ENCODE results near the gene SNURF.
A peak's percentile ranks its signal among the peaks of the same experiment; 100 is the strongest.
"Not testable (repeated sequence)": the region's sequence is repeated elsewhere in the genome, so short reads cannot be mapped to it uniquely, and the experiment has no call there.

The SNURF gene

GRCh38 chr15:24945711-24946110, 9.1 kb upstream of the SNURF start:
- Histone ChIP-seq H3K4me1 (ENCODE audit: insufficient read depth, low read length) (no peaks in the 10 kb centered on the region), H2AFZ (ENCODE audit: low read depth, low read length) (no peak overlapping the region), H3K9me3 (ENCODE audit: low read length) (no peaks in the 10 kb centered on the region), H3K4me3 (ENCODE audit: low read length) (no peak overlapping the region), H3K36me3 (ENCODE audit: insufficient read depth, low read length) (peaks cover 3% of the 10 kb centered on the region), H3K27me3 (ENCODE audit: insufficient read depth, low read length) (no peaks in the 10 kb centered on the region)

- peaks cover 3% of the 10 kb centered on the region for H3K36me3 ChIP-seq (ENCODE audit: insufficient read depth, low read length)
- no peaks in the 10 kb centered on the region for H3K27me3 ChIP-seq (ENCODE audit: insufficient read depth, low read length)
- H3K4me3 ChIP-seq (ENCODE audit: low read length): no peak overlapping the region
- H3K9me3 ChIP-seq (ENCODE audit: low read length): no peaks in the 10 kb centered on the region
- no peak overlapping the region for H2AFZ ChIP-seq (ENCODE audit: low read depth, low read length)
- no peaks in the 10 kb centered on the region for H3K4me1 ChIP-seq (ENCODE audit: insufficient read depth, low read length)
Observed at GRCh38 chr15:24948495-24948894, 6.3 kb upstream of the SNURF start.

GRCh38 chr15:24955531-24955921, 739 bp downstream of the SNURF start:
- H3K4me3 ChIP-seq (ENCODE audit: low read length): peak overlapping the region; percentile 89
- no peaks in the 10 kb centered on the region for H3K27me3 ChIP-seq (ENCODE audit: insufficient read depth, low read length)
- peaks cover 6% of the 10 kb centered on the region for H3K36me3 ChIP-seq (ENCODE audit: insufficient read depth, low read length)
- peaks cover 2% of the 10 kb centered on the region for H3K9me3 ChIP-seq (ENCODE audit: low read length)
- H2AFZ ChIP-seq (ENCODE audit: low read depth, low read length): no peak overlapping the region
- peaks cover 3% of the 10 kb centered on the region for H3K4me1 ChIP-seq (ENCODE audit: insufficient read depth, low read length)

- H3K27me3 ChIP-seq (ENCODE audit: insufficient read depth, low read length): no peaks in the 10 kb centered on the region
- H3K4me1 ChIP-seq (ENCODE audit: insufficient read depth, low read length): peaks cover 3% of the 10 kb centered on the region
- peak overlapping the region; percentile 89 for H3K4me3 ChIP-seq (ENCODE audit: low read length)
- peaks cover 7% of the 10 kb centered on the region for H3K36me3 ChIP-seq (ENCODE audit: insufficient read depth, low read length)
- peaks cover 2% of the 10 kb centered on the region for H3K9me3 ChIP-seq (ENCODE audit: low read length)
- no peak overlapping the region for H2AFZ ChIP-seq (ENCODE audit: low read depth, low read length)
Observed at GRCh38 chr15:24956111-24956838, 1.5 kb downstream of the SNURF start.

GRCh38 chr15:24957691-24958090, 2.9 kb downstream of the SNURF start:
- H3K4me3 ChIP-seq (ENCODE audit: low read length): peak overlapping the region; percentile 89

GRCh38 chr15:24961967-24962366, 7.2 kb downstream of the SNURF start:
- H3K27me3 ChIP-seq (ENCODE audit: insufficient read depth, low read length): no peaks in the 10 kb centered on the region
- no peak overlapping the region for H3K4me3 ChIP-seq (ENCODE audit: low read length)
- H2AFZ ChIP-seq (ENCODE audit: low read depth, low read length): no peak overlapping the region
- H3K36me3 ChIP-seq (ENCODE audit: insufficient read depth, low read length): peaks cover 34% of the 10 kb centered on the region
- no peaks in the 10 kb centered on the region for H3K4me1 ChIP-seq (ENCODE audit: insufficient read depth, low read length)
- H3K9me3 ChIP-seq (ENCODE audit: low read length): peaks cover 8% of the 10 kb centered on the region

More at GRCh38 chr15:24957691-24958090, 2.9 kb downstream of the SNURF start:
- peaks cover 11% of the 10 kb centered on the region for H3K36me3 ChIP-seq (ENCODE audit: insufficient read depth, low read length)
- no peak overlapping the region for H2AFZ ChIP-seq (ENCODE audit: low read depth, low read length)
- H3K27me3 ChIP-seq (ENCODE audit: insufficient read depth, low read length): no peaks in the 10 kb centered on the region
- peaks cover 3% of the 10 kb centered on the region for H3K4me1 ChIP-seq (ENCODE audit: insufficient read depth, low read length)
- peaks cover 2% of the 10 kb centered on the region for H3K9me3 ChIP-seq (ENCODE audit: low read length)

GRCh38 chr15:24962880-24963279, 8.1 kb downstream of the SNURF start:
- Histone ChIP-seq H2AFZ (ENCODE audit: low read depth, low read length) (no peak overlapping the region), H3K4me3 (ENCODE audit: low read length) (no peak overlapping the region), H3K4me1 (ENCODE audit: insufficient read depth, low read length) (no peaks in the 10 kb centered on the region), H3K9me3 (ENCODE audit: low read length) (peaks cover 8% of the 10 kb centered on the region), H3K27me3 (ENCODE audit: insufficient read depth, low read length) (no peaks in the 10 kb centered on the region), H3K36me3 (ENCODE audit: insufficient read depth, low read length) (peaks cover 39% of the 10 kb centered on the region)

GRCh38 chr15:24966364-24967103, 11.7 kb downstream of the SNURF start:
- Histone ChIP-seq H3K4me3 (ENCODE audit: low read length) (no peak overlapping the region), H2AFZ (ENCODE audit: low read depth, low read length) (no peak overlapping the region), H3K27me3 (ENCODE audit: insufficient read depth, low read length) (no peaks in the 10 kb centered on the region), H3K9me3 (ENCODE audit: low read length) (peaks cover 6% of the 10 kb centered on the region), H3K4me1 (ENCODE audit: insufficient read depth, low read length) (no peaks in the 10 kb centered on the region), H3K36me3 (ENCODE audit: insufficient read depth, low read length) (peaks cover 46% of the 10 kb centered on the region)

GRCh38 chr15:24971052-24971451, 16.3 kb downstream of the SNURF start:
- H3K4me1 ChIP-seq (ENCODE audit: insufficient read depth, low read length): no peaks in the 10 kb centered on the region
- H2AFZ ChIP-seq (ENCODE audit: low read depth, low read length): no peak overlapping the region
- no peaks in the 10 kb centered on the region for H3K27me3 ChIP-seq (ENCODE audit: insufficient read depth, low read length)
- H3K9me3 ChIP-seq (ENCODE audit: low read length): peaks cover 4% of the 10 kb centered on the region
- peaks cover 54% of the 10 kb centered on the region for H3K36me3 ChIP-seq (ENCODE audit: insufficient read depth, low read length)
- no peak overlapping the region for H3K4me3 ChIP-seq (ENCODE audit: low read length)

GRCh38 chr15:24971772-24972171, 17.0 kb downstream of the SNURF start:
- Histone ChIP-seq H3K4me1 (ENCODE audit: insufficient read depth, low read length) (no peaks in the 10 kb centered on the region), H3K27me3 (ENCODE audit: insufficient read depth, low read length) (no peaks in the 10 kb centered on the region), H3K4me3 (ENCODE audit: low read length) (no peak overlapping the region), H3K36me3 (ENCODE audit: insufficient read depth, low read length) (peaks cover 49% of the 10 kb centered on the region), H2AFZ (ENCODE audit: low read depth, low read length) (no peak overlapping the region), H3K9me3 (ENCODE audit: low read length) (peaks cover 2% of the 10 kb centered on the region)

GRCh38 chr15:24972707-24973106, 17.9 kb downstream of the SNURF start:
- H3K9me3 ChIP-seq (ENCODE audit: low read length); H3K27me3 ChIP-seq (ENCODE audit: insufficient read depth, low read length); H3K4me1 ChIP-seq (ENCODE audit: insufficient read depth, low read length); H3K4me3 ChIP-seq (ENCODE audit: low read length); H2AFZ ChIP-seq (ENCODE audit: low read depth, low read length): not testable (repeated sequence)
- peaks cover 50% of the 10 kb centered on the region for H3K36me3 ChIP-seq (ENCODE audit: insufficient read depth, low read length)

- H2AFZ ChIP-seq (ENCODE audit: low read depth, low read length): no peak overlapping the region
- H3K36me3 ChIP-seq (ENCODE audit: insufficient read depth, low read length): peaks cover 62% of the 10 kb centered on the region
- no peaks in the 10 kb centered on the region for H3K4me1 ChIP-seq (ENCODE audit: insufficient read depth, low read length)
- H3K9me3 ChIP-seq (ENCODE audit: low read length): no peaks in the 10 kb centered on the region
- no peak overlapping the region for H3K4me3 ChIP-seq (ENCODE audit: low read length)
- no peaks in the 10 kb centered on the region for H3K27me3 ChIP-seq (ENCODE audit: insufficient read depth, low read length)
Observed at GRCh38 chr15:24976932-24977331, 22.1 kb downstream of the SNURF start.

GRCh38 chr15:24977686-24978085, 22.9 kb downstream of the SNURF start:
- Histone ChIP-seq H3K4me1 (ENCODE audit: insufficient read depth, low read length) (no peaks in the 10 kb centered on the region), H3K4me3 (ENCODE audit: low read length) (no peak overlapping the region), H3K9me3 (ENCODE audit: low read length) (peaks cover 2% of the 10 kb centered on the region), H3K27me3 (ENCODE audit: insufficient read depth, low read length) (no peaks in the 10 kb centered on the region), H2AFZ (ENCODE audit: low read depth, low read length) (no peak overlapping the region), H3K36me3 (ENCODE audit: insufficient read depth, low read length) (peaks cover 68% of the 10 kb centered on the region)
